ENCODE results near the gene TRMT112.
A peak's percentile ranks its signal among the peaks of the same experiment; 100 is the strongest.

Gene TRMT112

GRCh38 chr11:64317325-64317960, at the start of gene TRMT112:
Gene TRMT112 (minus strand): TSS chr11:64317559. CDS start chr11:64317526, 33 bp downstream.
- DNase-seq (ENCODE audit: low read depth, low spot score) = peak; percentile 99

GRCh38 chr11:64366751-64367150, 49.4 kb upstream of the TRMT112 start:
- no peak for DNase-seq (ENCODE audit: low read depth, low spot score)

- DNase-seq (ENCODE audit: low read depth, low spot score) = no peak
Measured at GRCh38 chr11:64364911-64365310, 47.6 kb upstream of the TRMT112 start.

- DNase-seq (ENCODE audit: low read depth, low spot score) = no peak
Measured at GRCh38 chr11:64364435-64364834, 47.1 kb upstream of the TRMT112 start.

DNA sequence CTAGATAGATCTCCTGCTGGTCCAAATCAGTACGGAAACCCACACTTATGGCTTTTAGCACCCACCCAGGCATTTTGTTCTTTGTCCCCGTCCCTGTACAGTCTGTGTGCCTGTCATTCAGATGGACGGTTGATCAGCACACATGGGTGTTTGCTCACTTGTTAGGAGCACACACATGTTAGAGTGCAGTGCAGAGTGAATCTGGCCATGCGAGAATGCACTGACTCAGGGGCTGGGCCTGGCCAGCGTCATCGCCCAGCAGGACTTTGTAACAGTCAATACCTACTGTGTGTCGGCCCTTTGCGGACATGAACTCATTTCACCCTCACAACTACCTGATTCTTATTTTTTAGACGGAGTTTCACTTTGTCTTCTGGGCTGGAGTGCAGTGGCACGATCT, 45.0 kb upstream of the TRMT112 start:
- DNase-seq (ENCODE audit: low read depth, low spot score) = no peak

DNA sequence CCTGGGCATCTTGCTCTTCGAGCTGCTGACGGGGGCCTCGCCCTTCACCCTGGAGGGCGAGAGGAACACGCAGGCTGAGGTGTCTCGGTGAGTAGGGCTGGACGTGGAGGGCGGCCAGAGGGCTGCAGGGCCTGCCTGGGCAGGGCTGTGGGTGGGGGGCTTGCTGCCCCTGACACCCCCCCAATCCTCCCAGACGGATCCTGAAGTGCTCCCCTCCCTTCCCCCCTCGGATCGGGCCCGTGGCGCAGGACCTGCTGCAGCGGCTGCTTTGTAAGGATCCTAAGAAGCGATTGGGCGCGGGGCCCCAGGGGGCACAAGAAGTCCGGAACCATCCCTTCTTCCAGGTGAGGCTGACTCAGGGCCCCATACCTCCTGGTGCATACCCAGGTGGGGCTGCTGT, 44.3 kb upstream of the TRMT112 start:
- no peak for DNase-seq (ENCODE audit: low read depth, low spot score)

DNA sequence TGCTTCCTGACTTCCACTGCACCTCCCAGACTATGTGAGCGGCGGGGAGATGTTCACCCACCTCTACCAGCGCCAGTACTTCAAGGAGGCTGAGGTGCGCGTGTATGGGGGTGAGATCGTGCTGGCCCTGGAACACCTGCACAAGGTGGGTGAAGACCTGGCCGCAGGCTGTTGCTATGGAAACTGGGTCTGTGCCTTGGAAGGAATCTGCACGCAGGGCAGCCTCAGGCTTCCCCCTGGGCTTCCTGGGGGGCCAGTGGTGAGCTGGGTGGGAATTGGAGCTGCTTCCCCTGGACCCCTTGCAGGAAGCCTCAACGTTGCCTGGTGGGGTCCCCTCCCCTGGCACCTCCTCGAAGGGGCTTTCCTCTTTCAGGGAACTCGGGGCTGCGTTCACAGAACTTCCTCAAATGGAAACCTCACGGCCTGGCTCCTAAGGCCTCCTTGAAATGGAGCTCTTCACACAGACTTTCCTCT, 43.1 kb upstream of the TRMT112 start:
- no peak for DNase-seq (ENCODE audit: low read depth, low spot score)

- no peak for DNase-seq (ENCODE audit: low read depth, low spot score)
Measured at GRCh38 chr11:64359712-64360445, 42.5 kb upstream of the TRMT112 start.

DNA sequence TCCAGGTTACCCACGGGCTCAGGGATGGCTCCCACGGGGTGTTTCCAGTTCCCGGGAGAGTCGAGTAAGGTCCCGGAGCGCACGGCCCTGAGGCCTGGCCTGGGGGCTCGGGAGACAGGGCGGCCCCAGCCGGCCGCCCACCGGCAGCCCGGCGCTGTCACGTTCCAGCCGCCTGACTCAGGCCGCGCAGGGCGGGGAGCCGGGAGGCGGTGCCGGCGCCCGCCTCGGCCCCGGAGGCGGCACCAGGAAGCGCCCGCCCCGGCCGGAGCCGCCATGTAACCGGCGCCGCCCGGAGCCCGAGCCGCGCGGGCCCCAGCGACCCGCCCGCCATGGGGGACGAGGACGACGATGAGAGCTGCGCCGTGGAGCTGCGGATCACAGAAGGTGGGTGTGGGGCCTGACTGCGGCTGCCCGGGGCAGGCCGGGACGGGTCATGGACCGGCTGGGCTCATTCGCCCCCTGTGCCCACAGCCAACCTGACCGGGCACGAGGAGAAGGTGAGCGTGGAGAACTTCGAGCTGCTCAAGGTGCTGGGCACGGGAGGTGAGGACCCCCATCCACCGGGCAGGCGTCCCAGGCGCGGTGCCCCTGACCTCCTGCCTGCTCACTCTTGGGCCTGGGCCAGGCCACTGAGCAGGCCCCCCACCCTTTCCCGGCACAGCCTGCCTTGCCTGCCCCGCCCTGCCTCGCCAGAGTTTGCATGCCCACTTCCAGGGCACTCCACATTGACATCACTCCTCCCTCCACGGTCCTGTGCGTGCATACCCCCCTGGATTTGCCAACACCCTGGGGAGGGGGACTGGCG, 41.8 kb upstream of the TRMT112 start, which contains the start of gene RPS6KA4:
TSS of gene RPS6KA4 (plus strand) at position 256 of the 805 bp plus-strand sequence. CDS start at position 330, 74 bp downstream.
- peak; percentile 79 for DNase-seq (ENCODE audit: low read depth, low spot score)

DNA sequence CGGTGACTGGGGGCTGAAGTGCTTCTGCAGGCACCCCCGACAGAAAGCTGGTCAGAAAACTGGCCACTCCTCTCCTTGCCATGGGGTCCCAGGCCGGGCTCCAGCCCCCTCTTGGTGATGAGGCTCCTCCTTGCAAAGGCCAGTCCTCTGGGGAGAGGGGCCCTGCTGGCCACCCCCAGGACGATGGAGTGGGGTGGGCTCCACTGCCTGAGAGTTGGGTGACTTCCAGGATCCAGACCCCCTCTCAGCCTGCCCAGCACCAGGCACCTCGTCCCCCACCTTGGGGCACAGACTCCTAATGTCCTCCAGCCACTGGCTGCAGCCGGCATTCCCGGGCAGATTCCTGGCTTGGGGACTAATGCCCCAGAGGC, 41.2 kb upstream of the TRMT112 start:
- DNase-seq (ENCODE audit: low read depth, low spot score) = no peak

DNA sequence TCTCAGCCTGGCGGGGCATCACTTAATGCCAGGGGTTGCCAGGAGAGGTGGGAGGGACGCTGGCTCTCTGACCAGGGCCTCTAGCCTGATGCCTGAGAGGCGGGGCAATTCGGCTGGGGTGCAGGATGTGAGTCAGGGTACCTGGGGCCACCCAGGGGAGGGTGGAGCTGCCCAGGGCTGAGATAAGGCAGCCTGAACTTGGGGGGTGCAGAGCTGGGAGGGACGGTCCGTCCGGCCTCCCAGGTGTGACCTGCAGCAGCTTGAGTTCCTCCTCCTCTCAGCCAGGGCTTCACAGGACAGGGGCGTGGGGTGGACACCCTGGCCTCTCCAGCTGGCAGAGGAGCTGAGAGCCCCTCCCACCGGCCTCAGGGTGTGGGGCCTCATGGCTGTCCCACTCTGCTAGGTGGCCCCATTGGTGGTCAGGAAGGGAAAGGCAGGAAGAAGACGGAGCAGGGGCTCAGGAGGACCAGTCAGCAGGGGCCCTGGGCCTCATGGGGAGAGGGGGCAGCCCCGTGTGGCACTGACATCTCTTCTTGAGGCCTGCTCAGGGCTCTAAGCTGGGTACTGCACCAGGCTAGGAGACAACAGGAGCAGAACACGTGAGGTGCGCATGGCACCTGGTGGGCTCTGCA, 40.7 kb upstream of the TRMT112 start:
- DNase-seq (ENCODE audit: low read depth, low spot score) = no peak

- no peak for DNase-seq (ENCODE audit: low read depth, low spot score)
Measured at GRCh38 chr11:64357446-64357845, 40.1 kb upstream of the TRMT112 start.

GRCh38 chr11:64356498-64357411, 39.4 kb upstream of the TRMT112 start:
- peak; percentile 92 for DNase-seq (ENCODE audit: low read depth, low spot score)

DNA sequence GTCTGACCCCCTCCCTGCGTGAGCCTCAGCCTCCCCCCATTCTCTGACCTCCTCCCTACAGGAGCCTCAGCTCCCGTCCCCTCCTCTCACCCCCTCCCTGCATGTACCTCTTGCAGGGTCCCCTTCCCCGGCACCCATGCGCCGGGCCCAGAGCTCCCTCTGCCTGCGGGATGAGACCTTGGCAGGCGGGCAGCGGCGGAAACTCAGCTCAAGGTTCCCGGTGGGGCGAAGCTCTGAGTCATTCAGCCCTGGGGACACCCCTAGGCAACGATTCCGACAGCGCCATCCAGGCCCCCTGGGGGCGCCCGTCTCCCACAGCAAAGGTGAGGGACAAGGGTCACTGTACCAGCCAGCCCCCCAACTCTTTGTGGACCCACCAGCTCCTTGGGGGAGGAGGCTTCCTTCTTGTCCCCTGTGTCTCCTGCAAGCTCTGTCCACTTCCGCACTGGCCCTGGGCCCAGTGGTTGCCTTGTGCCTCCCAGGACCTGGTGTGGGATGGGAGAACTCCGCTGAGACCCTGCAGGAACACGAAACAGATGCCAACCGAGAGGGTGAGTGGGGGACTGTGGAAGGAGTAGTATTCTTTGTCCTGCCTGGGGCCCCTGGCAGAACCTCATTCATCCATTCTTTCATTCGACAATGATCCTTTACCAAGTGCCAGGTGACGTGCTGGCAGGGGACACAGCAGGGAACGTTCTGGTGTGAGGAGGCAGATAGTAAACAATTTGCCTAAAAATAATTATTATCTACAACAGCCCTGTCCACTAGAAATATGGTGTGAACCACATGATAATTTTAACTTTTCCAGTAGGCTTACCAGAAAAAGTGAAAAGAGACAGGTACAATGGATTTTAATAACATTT, 38.0 kb upstream of the TRMT112 start:
- peak; percentile 86 for DNase-seq (ENCODE audit: low read depth, low spot score)

DNA sequence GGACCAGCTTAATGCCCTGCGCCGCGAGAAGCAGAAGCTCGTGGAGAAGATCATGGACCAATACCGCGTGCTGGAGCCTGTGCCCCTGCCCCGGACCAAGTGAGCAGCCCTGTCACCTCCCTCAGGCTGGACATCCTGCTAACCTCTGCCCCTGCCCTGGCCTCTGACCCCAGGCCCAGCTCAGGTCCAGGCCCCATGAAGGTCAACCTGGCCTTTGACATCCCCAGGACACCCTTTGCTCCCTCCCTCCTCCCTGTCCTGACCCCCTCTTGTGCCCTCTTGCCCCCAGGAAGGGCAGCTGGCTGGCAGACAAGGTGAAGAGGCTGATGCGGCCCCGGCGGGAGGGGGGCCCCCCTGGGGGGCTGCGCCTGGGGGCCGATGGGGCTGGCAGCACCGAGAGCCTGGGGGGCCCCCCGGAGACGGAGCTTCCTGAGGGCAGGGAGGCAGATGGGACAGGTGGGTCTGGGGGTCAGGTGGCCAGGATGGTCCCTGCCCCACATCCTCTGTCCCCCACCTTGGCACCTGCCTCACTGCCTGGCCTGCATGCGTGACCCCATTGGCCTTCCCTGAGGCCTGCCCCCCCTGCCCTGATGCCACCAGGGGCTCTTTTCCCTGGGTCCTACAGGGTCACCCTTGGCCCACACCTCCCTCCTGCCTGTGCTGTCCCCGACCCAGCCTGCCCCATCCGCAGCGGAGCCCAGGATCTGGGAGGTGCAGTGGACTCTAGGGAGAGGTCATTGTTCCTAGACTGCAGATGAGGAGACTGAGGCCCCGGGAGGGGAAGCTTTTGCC, 36.6 kb upstream of the TRMT112 start:
- no peak for DNase-seq (ENCODE audit: low read depth, low spot score)

- DNase-seq (ENCODE audit: low read depth, low spot score) = no peak
Measured at GRCh38 chr11:64352995-64353714, 35.8 kb upstream of the TRMT112 start.

DNA sequence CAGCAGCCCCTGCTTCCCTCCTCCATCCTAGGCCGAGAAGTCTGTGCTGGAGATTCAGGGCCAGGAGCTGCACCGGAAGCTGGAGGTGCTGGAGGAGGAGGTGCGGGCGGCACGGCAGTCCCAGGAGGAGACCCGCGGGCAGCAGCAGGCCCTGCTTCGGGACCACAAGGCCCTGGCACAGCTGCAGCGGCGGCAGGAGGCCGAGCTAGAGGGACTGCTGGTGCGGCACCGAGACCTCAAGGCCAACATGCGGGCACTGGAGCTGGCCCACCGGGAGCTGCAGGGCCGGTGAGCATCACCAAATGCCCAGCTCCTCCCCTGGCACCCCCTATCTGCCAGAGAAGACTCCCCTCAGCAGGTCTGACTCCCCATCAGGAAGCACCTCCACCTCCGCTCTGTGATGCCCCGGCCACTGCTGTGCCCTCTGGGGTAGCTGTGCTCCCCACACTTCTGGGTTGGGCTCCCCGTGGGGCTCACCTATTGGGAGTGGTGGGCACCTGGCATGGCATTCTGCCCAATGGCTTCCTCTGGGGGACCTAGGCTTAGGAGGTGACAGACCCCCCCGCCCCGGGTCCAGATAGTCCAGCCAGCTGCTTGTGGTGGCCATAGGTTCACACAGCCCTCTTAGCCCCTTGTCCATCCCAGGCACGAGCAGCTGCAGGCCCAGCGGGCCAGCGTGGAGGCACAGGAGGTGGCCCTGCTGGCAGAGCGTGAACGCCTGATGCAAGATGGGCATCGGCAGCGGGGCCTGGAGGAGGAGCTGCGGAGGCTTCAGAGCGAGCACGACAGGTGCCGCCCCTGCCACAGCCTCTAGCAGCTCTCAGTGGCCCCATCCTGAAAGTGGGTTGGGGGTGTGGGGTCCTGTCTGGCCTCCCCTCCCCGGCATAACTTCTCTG, 35.0 kb upstream of the TRMT112 start:
- no peak for DNase-seq (ENCODE audit: low read depth, low spot score)

Data from ELF-1 (cell line).